HG03108 (cell line): ENCODE results near the gene SCN2A.
"Not testable (repeated sequence)": the region's sequence is repeated elsewhere in the genome, so short reads cannot be mapped to it uniquely, and the experiment has no call there.

Experiments
- ATAC-seq: cut with Tn5 transposase; IDR thresholded peaks from one replicate; pipeline ENCODE4 v1.9.1; 2021; ENCODE audit warnings: moderate library complexity; ENCODE audit not compliant: unreplicated experiment

Gene SCN2A

DNA sequence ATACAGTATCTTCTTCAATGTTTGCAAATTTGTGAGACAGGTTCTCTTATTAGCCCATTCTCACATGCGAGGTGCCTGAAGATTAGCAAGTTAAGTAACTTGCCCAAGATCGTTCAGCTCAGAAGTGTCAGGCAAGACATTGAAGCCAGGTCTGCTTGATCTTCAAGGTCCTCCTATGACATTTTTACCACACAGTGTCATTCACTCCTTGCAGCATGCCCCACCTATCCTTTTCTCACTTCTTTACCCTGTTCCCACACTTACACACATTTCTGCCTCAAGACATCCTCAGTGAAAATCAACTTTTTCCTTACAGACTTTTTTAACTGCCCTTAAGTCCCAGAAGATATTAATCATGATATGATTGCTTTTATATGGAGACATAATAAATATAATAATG is 73.8 kb downstream of the SCN2A start:
- no peak for ATAC-seq

DNA sequence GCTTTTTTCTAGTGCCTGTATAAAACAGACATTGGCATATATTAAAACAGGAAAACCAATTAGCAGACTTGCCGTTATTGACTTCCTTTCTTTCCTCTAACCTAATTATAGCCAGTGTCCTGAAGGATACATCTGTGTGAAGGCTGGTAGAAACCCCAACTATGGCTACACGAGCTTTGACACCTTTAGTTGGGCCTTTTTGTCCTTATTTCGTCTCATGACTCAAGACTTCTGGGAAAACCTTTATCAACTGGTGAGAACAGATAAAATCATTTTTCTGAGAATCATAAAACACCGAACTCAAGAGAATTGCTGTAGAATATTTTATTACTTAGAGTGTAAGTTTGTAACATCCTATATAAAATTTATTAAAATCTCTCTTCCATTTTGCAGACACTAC is 74.3 kb downstream of the SCN2A start:
- ATAC-seq = no peak

GRCh38 chr2:165328272-165328671 is 89.1 kb downstream of the SCN2A start:
- ATAC-seq = no peak

- ATAC-seq = not testable (repeated sequence)
Measured at GRCh38 chr2:165344276-165344675, 105.1 kb downstream of the SCN2A start.

- ATAC-seq = no peak
Measured at GRCh38 chr2:165348441-165348840, 109.2 kb downstream of the SCN2A start.

DNA sequence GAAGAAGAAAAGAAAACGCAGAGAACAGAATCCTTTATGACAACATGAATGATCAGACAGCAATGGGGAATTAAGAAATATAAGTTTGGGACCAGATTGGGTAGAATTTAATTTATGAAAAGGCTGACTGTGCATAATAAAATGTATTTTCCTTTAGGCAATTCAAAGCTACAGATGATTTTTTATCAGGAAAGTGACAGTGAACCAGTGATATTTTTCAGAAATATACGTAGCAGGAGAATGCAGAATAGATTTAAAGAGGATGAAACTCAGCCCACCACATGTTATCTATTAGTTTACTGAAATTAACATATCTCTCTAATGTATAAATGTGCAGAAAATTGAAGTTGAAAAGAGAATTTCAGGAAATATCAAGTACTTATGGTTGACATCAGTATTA is 110.0 kb downstream of the SCN2A start:
- no peak for ATAC-seq

GRCh38 chr2:165357758-165358157 is 118.5 kb downstream of the SCN2A start:
- ATAC-seq = peak; percentile 88

- no peak for ATAC-seq
Measured at GRCh38 chr2:165361514-165361913, 122.3 kb downstream of the SCN2A start.

DNA sequence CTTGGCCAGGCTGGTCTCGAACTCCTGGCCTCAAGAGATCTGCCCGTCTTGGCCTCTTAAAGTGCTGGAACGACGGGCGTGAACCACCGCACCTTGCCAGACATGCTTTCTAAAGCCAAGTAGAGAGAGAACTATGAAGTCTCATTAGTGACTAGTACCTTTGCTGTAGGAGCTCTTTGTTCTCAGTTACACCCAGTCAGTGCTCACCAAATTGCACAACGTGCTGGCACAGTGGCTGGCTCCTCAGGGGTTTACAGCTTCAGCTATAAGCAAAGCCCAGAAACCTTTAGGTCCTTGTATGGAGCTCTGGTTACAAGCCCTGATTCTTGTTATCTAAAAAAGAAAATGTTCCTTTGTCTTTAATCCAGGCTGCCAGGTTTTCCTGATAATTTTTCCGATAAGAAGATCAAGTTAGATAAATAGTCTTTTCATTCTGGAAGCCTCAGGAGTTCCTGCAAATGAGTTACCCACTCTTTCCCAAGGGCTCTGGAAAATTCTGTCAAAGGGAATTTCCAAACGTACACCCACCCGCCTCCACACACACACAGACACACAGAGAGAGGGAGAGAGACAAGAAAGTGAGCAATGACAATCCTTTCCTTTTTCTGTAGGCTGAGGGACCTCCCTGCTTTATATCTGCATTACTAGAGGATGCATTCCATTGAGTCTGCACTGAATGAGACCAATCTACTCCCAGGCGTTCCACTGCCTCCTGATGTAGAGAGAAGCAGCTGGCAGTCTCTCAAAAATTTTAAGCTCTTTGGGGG is 130.1 kb downstream of the SCN2A start:
- no peak for ATAC-seq

DNA sequence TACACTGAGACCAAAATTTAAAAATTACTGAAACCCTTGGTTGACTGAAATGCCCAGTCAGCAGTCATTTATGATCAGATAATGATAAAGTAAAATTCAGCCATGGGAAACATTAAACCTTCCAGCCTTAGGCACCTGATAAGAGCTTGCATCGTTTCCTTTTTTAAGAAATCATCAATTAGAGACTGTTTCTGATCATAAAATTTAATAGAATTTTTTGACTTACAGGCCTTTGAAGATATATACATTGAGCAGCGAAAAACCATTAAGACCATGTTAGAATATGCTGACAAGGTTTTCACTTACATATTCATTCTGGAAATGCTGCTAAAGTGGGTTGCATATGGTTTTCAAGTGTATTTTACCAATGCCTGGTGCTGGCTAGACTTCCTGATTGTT is 130.7 kb downstream of the SCN2A start:
- no peak for ATAC-seq

GRCh38 chr2:165371356-165371755 is 132.1 kb downstream of the SCN2A start:
- ATAC-seq = no peak

GRCh38 chr2:165373278-165374010 is 134.2 kb downstream of the SCN2A start:
- ATAC-seq = no peak

- no peak for ATAC-seq
Measured at GRCh38 chr2:165376571-165376975, 137.4 kb downstream of the SCN2A start.

GRCh38 chr2:165382362-165382761 is 143.1 kb downstream of the SCN2A start:
- ATAC-seq = no peak

- ATAC-seq = no peak
Measured at GRCh38 chr2:165390875-165391274, 151.7 kb downstream of the SCN2A start.

DNA sequence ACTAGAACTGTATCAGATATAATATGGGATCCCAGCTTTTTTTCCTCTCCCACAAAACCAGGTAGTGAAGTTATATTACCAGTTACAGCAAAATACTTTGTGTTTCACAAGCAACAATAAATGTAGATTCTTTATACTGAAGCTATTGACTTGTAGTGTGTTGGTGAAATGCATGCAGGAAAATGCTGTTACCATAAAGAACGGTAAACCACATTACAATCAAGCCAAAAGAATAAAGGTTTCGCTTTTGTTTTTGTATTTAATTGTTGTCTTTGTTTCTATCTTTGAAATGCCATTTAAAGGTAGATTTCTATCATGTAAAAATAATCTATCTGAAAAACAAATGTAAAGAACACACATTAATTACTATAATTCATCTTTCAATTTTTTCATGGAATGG is 152.6 kb downstream of the SCN2A start:
- no peak for ATAC-seq

- ATAC-seq = not testable (repeated sequence)
Measured at GRCh38 chr2:165398603-165399002, 159.4 kb downstream of the SCN2A start.

DNA sequence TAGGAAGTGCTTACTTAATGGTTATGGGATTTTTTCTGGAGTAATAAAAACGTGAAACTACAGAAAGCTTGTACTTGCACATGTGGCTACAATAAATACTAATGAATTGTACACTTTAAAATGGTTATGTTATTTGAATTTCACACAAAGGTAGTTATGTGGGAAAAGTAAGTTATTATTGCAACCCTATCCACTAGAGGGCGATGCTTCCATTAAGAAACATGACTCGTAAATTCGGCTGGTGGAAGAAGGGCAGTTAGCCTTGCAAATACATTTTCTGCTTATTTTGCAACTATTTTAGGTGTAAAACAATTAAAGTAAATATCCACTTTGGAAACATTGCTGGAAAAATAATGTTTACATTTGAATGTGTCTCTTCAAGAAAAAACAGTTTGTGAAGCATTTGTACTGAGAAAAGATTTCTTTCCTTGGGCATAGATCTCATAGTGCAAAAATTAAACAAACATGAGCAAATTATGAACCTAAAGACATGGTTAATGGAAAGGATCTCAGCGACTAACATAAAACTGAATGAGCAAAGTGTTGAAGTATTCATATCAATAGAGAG is 162.2 kb downstream of the SCN2A start:
- ATAC-seq = no peak

DNA sequence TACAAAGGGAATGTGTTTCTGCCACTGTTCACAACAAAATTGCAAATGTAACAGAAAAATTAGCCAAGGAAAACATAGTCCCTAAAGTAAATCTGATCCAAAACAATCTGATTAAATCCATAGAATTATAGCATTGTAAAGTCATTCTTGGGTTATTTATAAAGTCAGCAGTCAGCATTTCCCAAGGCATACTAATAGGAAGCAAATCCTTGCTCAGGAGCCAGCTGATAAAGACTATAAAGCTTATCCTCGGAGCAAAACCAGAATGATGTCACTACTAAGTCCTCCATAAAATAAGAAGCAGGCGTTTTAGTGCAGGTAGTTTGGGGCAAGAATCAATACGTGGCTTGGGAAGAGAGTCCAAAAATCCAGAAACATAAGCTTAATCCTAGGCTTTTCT is 162.9 kb downstream of the SCN2A start:
- ATAC-seq = no peak

DNA sequence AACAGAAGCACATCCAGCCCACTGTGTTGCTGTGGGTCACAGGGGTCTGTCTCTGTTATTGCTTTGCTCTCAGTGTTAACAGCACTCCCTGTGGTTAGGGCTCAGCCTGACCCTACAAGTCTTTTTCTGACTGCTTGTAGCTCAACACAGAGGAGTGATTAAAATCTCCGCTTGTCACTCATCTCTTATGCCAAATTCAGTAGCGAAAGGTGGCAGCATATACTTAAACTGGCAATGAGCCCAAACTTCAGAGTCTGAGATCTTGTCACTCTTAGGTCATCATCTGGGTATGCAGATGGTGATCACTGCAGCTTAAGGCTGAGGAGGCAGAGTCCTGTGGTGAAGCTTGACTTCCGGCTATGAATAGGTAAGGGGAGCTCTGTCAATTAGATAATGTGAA is 167.0 kb downstream of the SCN2A start:
- no peak for ATAC-seq

- no peak for ATAC-seq
Measured at GRCh38 chr2:165407466-165407865, 168.3 kb downstream of the SCN2A start.

GRCh38 chr2:165408186-165408585 is 169.0 kb downstream of the SCN2A start:
- no peak for ATAC-seq
